NT2/D1 (cell line): ENCODE results near the gene PEAR1.

ENCODE experiments used
- SUZ12 ChIP-seq: IDR thresholded peaks from 2 replicates; pipeline ENCODE4 v1.6.1; 2011; ENCODE audit not compliant: insufficient read length, insufficient read depth; ENCODE audit errors: extremely low read depth
- YY1 ChIP-seq: IDR thresholded peaks from 2 replicates; pipeline ENCODE4 v1.6.1; 2011; ENCODE audit not compliant: insufficient read length, insufficient read depth

- TF ChIP-seq SUZ12 (no peak), YY1 (no peak)
These were observed 10.0 kb downstream of the PEAR1 start for GRCh38 chr1:156903328-156904091.
